ENCODE data around the gene TRIP10. TPM values are rescaled to one million over a fixed set of nuclear protein-coding genes. Genes with fewer than 3 reads are reported as not detected.

TRIP10 gene
- polyA plus RNA-seq, 1 donor (not counting 4 experiments of a cell fraction or from before 2014, with no cell fraction given), result 34.8 TPM

DNA sequence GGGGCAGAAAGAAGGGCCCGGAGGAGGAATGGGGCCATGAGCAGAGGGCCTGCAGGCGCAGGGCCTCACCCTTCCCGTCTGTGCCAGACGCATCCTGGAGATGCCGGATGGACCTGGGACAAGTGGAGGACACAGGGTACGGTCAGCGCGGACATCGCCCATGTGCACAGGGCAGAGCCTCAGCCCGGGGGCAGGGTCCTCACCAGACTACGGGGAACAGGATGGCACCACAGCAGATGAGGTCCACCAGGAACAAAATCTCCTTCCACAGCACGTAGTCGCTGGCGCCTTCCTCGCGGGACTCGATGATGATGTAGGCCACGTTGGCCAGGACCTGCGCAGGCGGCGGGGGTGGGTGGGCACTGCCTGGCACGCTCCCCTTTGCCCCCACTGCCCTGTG is 7.7 kb upstream of the TRIP10 start:
- TF ChIP-seq, protein P1, sequence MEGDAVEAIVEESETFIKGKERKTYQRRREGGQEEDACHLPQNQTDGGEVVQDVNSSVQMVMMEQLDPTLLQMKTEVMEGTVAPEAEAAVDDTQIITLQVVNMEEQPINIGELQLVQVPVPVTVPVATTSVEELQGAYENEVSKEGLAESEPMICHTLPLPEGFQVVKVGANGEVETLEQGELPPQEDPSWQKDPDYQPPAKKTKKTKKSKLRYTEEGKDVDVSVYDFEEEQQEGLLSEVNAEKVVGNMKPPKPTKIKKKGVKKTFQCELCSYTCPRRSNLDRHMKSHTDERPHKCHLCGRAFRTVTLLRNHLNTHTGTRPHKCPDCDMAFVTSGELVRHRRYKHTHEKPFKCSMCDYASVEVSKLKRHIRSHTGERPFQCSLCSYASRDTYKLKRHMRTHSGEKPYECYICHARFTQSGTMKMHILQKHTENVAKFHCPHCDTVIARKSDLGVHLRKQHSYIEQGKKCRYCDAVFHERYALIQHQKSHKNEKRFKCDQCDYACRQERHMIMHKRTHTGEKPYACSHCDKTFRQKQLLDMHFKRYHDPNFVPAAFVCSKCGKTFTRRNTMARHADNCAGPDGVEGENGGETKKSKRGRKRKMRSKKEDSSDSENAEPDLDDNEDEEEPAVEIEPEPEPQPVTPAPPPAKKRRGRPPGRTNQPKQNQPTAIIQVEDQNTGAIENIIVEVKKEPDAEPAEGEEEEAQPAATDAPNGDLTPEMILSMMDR (optimal IDR thresholded peaks at IDR 0.05 in 1 of 3, IDR thresholded peaks at IDR 0.05 in 1 of 3, conservative IDR thresholded peaks at IDR 0.05 in 1 of 3; ENCODE audit: extremely low read depth in 1 of 3, insufficient read depth in 2 of 3, low read length in 3 of 3), result no peak
- no peak for TF ChIP-seq EZH2 (IDR thresholded peaks at IDR 0.05; ENCODE audit: low read length)

DNA sequence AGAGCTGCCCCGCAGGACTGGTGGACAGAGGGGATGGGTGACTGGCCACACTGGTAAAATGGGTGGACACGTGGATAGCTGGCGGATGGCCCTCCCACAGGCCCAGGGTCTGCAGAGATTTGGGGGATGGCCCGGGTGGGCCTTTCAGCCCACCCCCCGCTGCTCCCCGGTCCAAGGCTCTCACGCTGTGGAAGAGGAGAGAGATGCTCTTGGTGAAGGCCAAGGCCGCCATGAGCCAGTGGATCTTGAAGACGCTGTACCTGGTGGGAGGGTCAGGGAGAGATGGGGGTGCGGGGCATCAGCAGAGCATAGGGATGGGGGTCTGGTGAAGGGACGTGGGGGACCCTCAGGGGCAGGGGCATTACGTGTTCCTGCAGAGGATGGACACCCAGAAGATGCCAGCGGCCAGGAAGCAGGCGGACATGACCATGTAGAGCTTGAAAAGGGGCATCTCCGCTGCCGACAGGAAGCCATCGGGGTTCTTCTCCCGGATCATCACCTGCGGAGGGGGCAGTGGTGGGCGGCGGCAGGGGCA is 6.6 kb upstream of the TRIP10 start:
- no peak for FAIRE-seq
- H3K79me2 ChIP-seq (ENCODE audit: control insufficient read depth, insufficient read depth, low read length), result peaks cover 9% of the 10 kb centered on the region
- dilution Hi-C loops (cut with MboI; ENCODE audit: extremely low pct_ligation_motif_present, low sequenced_read_pairs), result no loop called here

More for the DNA sequence above, 7.7 kb upstream of the TRIP10 start:
- dilution Hi-C loops (cut with MboI; ENCODE audit: extremely low pct_ligation_motif_present, low sequenced_read_pairs), result no loop called here
- Histone ChIP-seq H3K27ac (ENCODE audit: control insufficient read depth, insufficient read depth, low read length) (no peak overlapping the region), H3K9ac (ENCODE audit: control insufficient read depth, extremely low read depth, insufficient read depth, low read length) (no peak overlapping the region), H3K4me1 (ENCODE audit: control insufficient read depth, extremely low read depth, insufficient read depth, low read length) (peaks cover 10% of the 10 kb centered on the region), H3K36me3 (ENCODE audit: control insufficient read depth in 2 of 2, extremely low read depth in 1 of 2, insufficient read depth in 2 of 2, low read length in 2 of 2) (peaks cover 8 to 25% of the 10 kb centered on the region in 2 experiments), H3K9me1 (ENCODE audit: control insufficient read depth, extremely low read depth, insufficient read depth, low read length) (no peaks in the 10 kb centered on the region), H3K9me3 (ENCODE audit: control insufficient read depth, low read depth, low read length) (no peaks in the 10 kb centered on the region), H2AFZ (ENCODE audit: control insufficient read depth, low read length) (no peak overlapping the region), H3K4me3 (ENCODE audit: control insufficient read depth in 2 of 3, extremely low read depth in 1 of 3, insufficient read depth in 2 of 3, low read depth in 1 of 3, low read length in 3 of 3) (no peak overlapping the region), H3K4me2 (ENCODE audit: control insufficient read depth, extremely low read depth, insufficient read depth, low read depth, low read length) (no peak overlapping the region), H4K20me1 (ENCODE audit: control insufficient read depth, extremely low read depth, insufficient read depth, low read length) (no peaks in the 10 kb centered on the region), H3K27me3 (ENCODE audit: control insufficient read depth, extremely low read depth, insufficient read depth, low read length) (no peaks in the 10 kb centered on the region), H3K79me2 (ENCODE audit: control insufficient read depth, insufficient read depth, low read length) (peaks cover 9% of the 10 kb centered on the region)
- no peak for DNase-seq (ENCODE audit: low read depth, low spot score)
- no peak for FAIRE-seq

More for the DNA sequence above, 6.6 kb upstream of the TRIP10 start:
- Histone ChIP-seq H3K27ac (ENCODE audit: control insufficient read depth, insufficient read depth, low read length) (no peak overlapping the region), H3K36me3 (ENCODE audit: control insufficient read depth in 2 of 2, extremely low read depth in 1 of 2, insufficient read depth in 2 of 2, low read length in 2 of 2) (peaks cover 8 to 25% of the 10 kb centered on the region in 2 experiments), H3K4me1 (ENCODE audit: control insufficient read depth, extremely low read depth, insufficient read depth, low read length) (peaks cover 12% of the 10 kb centered on the region), H4K20me1 (ENCODE audit: control insufficient read depth, extremely low read depth, insufficient read depth, low read length) (no peaks in the 10 kb centered on the region), H3K4me3 (ENCODE audit: control insufficient read depth in 2 of 3, extremely low read depth in 1 of 3, insufficient read depth in 2 of 3, low read depth in 1 of 3, low read length in 3 of 3) (no peak overlapping the region), H2AFZ (ENCODE audit: control insufficient read depth, low read length) (no peak overlapping the region), H3K27me3 (ENCODE audit: control insufficient read depth, extremely low read depth, insufficient read depth, low read length) (no peaks in the 10 kb centered on the region), H3K4me2 (ENCODE audit: control insufficient read depth, extremely low read depth, insufficient read depth, low read depth, low read length) (no peak overlapping the region), H3K9ac (ENCODE audit: control insufficient read depth, extremely low read depth, insufficient read depth, low read length) (no peak overlapping the region), H3K9me3 (ENCODE audit: control insufficient read depth, low read depth, low read length) (no peaks in the 10 kb centered on the region), H3K9me1 (ENCODE audit: control insufficient read depth, extremely low read depth, insufficient read depth, low read length) (no peaks in the 10 kb centered on the region)
- no peak for DNase-seq (ENCODE audit: low read depth, low spot score)
- TF ChIP-seq, protein P1 (optimal IDR thresholded peaks at IDR 0.05 in 1 of 3, IDR thresholded peaks at IDR 0.05 in 1 of 3, conservative IDR thresholded peaks at IDR 0.05 in 1 of 3; ENCODE audit: extremely low read depth in 1 of 3, insufficient read depth in 2 of 3, low read length in 3 of 3), result no peak
- no peak for TF ChIP-seq EZH2 (IDR thresholded peaks at IDR 0.05; ENCODE audit: low read length)
